ENCODE measurements around the gene TKFC.

GRCh38 chr11:61310749-61311148 lies 22.3 kb upstream of the TKFC start:
- TF ChIP-seq BACH2 (CRISPR knock-in tag; IDR thresholded peaks at IDR 0.05; ENCODE audit: borderline replicate concordance), result no peak
- TF ChIP-seq ISL1 (CRISPR knock-in tag; IDR thresholded peaks at IDR 0.05), result no peak
- no peak for TF ChIP-seq ZFP30 (CRISPR knock-in tag; IDR thresholded peaks at IDR 0.05)
- no peak for TF ChIP-seq CSRNP3 (CRISPR knock-in tag; IDR thresholded peaks at IDR 0.05)
- no peak for TF ChIP-seq ARNTL (CRISPR knock-in tag; IDR thresholded peaks at IDR 0.05; ENCODE audit: borderline replicate concordance, low read depth)
- TF ChIP-seq PATZ1 (CRISPR knock-in tag; IDR thresholded peaks at IDR 0.05; ENCODE audit: borderline replicate concordance), result no peak
- TF ChIP-seq RARB (CRISPR knock-in tag; IDR thresholded peaks at IDR 0.05), result no peak
- TF ChIP-seq PPARA (CRISPR knock-in tag; IDR thresholded peaks at IDR 0.05; ENCODE audit: borderline replicate concordance), result no peak
- no peak for TF ChIP-seq TSHZ2 (CRISPR knock-in tag; IDR thresholded peaks at IDR 0.05)
- no peak for TF ChIP-seq SNAI2 (CRISPR knock-in tag; IDR thresholded peaks at IDR 0.05)
- TF ChIP-seq CREB5 (CRISPR knock-in tag; IDR thresholded peaks at IDR 0.05; ENCODE audit: low read depth), result no peak

Measured in SK-N-SH treated with all-trans-retinoic acid at 6 μM for 48 hours (cell line).